ENCODE data around the gene MRPL33.

Gene MRPL33

DNA sequence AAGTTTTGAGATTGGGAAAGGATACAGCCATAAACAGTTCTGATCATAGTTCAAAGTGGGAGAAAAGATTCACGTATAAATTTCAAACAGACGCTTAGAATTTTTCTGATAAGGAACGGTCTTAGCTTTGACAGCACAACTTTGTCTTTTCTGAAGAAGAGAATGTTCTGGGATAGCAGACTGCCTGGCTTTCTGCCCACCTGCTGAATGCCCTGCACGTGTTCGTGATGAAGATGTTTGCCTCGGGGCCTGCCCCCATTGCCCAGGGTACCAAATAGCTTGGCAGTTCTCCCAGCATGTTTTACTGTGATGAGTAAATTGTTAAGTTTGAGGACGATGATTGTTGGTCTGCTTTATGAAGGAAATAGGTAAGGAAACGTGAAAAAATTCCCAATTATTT, 4.6 kb downstream of the MRPL33 start:
- TF ChIP-seq POLR2A (IDR thresholded peaks at IDR 0.05; ENCODE audit: low read length) (no peak), GATA1 (IDR thresholded peaks at IDR 0.05; ENCODE audit: low read depth, low read length) (no peak)
- no peak for DNase-seq

DNA sequence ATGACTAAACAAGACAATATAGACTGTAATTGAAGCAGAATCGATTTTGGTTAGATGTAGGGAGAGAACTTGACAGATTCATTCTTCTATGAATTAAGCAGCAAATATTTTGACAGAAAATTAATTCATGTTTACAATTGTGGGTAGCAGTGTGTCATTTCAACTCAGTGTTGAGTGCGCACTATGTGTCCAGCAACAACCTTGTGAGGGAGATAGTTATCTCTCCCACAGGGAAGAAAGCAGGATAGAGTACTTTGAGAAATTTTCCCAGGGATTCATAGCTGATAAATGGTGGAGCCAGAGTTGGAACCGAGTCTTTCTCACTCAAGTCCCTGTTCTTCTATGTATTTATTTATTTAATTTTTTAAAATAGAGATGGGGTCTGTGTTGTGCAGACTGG, 5.2 kb downstream of the MRPL33 start:
- no peak for TF ChIP-seq POLR2A (IDR thresholded peaks at IDR 0.05; ENCODE audit: low read length)
- no peak for TF ChIP-seq GATA1 (IDR thresholded peaks at IDR 0.05; ENCODE audit: low read depth, low read length)
- DNase-seq, result no peak

DNA sequence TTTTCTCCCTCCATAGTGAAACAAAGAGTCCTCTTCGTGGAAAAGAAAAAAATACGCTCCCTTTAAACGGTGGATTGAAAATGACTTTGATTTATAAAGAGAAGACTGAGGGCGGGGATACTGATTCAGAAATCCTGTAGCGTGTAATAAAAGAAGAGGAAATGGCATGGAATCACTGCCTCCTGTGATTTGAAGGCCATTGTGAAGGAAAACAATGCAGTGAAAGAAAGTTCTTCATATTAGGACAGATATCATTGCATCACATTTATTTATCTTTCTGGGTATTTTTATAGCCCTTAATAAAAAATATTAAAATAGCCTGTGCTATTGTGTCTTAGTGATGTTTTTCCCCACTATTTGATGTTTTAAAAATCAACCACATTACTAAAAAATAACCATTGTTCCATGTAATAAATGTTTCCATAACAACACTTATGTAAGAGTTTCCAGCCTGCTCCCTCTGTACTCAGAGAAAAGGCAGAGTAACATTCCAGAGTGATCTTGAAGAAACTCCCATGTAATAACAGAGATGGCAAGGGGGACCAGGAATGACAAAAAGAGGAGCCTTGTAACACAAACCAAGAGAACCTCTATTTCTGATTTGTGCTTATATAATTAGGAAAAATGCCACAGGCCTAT, 8.0 kb downstream of the MRPL33 start:
- TF ChIP-seq POLR2A (IDR thresholded peaks at IDR 0.05; ENCODE audit: low read length) (no peak), GATA1 (IDR thresholded peaks at IDR 0.05; ENCODE audit: low read depth, low read length) (no peak)
- DNase-seq, result no peak

DNA sequence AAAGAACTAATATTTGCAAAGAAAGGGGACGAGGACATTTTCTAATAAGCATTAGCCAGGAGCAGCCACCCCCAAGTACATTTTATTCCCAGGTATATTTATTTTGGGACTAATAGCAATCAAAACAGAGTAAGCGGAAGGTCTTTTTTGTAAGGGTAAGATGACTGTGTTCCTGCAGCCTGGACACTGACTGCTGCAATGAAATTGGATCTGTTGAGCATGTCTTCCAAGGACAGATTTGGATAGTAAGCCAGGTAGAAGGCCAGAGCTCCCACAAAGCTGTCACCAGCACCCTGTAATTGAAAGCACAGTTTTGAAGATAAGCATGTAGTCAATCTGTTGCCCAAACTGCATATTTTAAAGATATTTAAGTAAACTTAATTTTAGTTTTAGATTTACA, 10.0 kb downstream of the MRPL33 start:
- no peak for DNase-seq

DNA sequence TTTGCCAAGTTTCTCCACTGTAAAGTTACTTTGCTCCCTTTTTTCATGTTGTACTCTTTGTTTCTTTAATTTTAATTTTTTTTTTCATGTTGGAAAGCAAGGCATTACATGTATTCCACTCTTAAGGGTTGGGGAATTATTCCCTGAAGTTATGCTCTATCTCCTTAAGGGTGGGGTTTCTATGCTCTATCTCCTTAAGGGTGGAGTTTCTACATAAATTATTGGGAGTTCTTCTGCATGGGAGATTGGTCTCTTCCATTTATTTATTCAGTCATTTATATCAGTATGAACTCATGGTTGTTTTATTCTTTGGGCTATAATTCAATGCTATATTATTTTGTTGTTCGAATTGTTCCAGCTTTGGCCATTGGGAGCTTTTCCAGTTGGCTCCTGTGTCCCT, 11.2 kb downstream of the MRPL33 start:
- DNase-seq, result no peak
- no peak for TF ChIP-seq GATA1 (IDR thresholded peaks at IDR 0.05; ENCODE audit: low read depth, low read length)
- TF ChIP-seq POLR2A (IDR thresholded peaks at IDR 0.05; ENCODE audit: low read length), result no peak

More for the DNA sequence above, 10.0 kb downstream of the MRPL33 start:
- TF ChIP-seq GATA1 (IDR thresholded peaks at IDR 0.05; ENCODE audit: low read depth, low read length), result no peak
- TF ChIP-seq POLR2A (IDR thresholded peaks at IDR 0.05; ENCODE audit: low read length), result no peak

DNA sequence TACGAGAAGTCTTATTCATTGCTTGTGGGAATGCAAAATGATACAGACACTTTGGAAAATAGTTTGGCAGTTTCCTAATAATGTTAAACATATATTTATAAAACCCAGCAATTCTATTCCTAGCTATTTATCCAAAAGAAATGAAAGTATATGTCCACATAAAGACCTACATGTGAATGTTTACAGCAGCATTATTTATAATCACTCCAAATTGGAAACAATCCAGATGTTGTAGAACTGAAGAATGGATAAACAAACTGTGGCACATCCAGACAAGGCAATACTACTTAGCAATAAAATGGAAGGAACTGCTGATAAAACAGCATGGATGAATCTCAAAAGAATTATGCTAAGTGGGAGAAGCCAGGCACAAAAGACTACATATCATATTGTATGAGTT, 19.3 kb downstream of the MRPL33 start:
- TF ChIP-seq POLR2A (IDR thresholded peaks at IDR 0.05; ENCODE audit: low read length) (no peak), GATA1 (IDR thresholded peaks at IDR 0.05; ENCODE audit: low read depth, low read length) (no peak)
- no peak for DNase-seq

DNA sequence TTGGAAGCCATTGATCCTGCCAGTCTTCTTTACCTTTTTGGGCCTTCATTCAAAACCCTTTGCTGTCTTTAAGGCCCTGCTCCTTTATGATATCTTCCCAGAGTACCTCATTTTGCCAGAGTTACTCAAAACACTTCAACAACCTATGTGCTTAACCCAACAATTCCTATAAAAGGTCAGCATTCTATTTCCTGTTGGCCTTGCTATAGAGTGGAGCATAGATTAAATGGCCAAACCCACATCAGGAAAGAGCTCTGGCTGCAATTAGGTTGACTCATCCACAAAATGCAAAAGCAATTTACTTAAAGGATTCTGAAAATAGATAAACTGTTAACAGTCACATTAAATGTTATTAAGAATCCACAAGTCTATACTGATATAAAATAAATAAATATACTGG, 21.2 kb downstream of the MRPL33 start:
- no peak for DNase-seq
- no peak for TF ChIP-seq POLR2A (IDR thresholded peaks at IDR 0.05; ENCODE audit: low read length)
- no peak for TF ChIP-seq GATA1 (IDR thresholded peaks at IDR 0.05; ENCODE audit: low read depth, low read length)

DNA sequence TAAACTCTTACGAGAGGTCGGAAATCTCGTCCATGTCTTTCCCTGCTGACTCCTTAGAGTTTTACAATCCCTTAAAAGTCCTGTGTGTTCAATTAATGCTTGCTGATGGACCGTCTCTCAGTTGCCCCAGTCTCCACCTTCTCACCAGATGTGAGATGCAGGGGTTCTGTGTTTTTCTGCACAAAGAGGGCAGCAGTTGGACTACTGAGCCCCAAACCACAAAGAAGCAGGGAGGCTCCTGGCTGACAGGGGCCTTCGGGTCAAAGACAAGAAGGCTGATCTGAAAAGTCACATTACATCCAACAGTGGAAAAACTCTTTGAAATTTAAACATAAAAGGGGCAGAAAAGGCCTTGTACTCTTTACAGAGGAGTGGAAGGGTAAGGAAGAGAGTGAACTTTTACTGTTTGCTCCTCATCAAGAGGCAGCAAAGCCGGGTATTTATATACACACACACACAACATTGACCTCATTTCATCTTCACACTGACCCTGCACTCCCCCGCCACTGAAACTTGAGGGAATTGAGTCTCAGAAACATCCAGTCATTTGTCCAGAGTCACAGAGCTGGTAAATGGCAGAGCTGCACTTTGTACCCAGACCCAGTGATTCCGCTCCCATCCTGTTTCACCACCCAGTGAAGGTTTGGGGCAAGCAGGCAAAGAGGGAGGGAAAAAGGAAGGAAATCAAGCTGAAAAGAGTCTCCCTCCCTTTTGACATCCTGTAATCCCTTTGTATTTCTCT, 23.7 kb downstream of the MRPL33 start:
- DNase-seq, result no peak

DNA sequence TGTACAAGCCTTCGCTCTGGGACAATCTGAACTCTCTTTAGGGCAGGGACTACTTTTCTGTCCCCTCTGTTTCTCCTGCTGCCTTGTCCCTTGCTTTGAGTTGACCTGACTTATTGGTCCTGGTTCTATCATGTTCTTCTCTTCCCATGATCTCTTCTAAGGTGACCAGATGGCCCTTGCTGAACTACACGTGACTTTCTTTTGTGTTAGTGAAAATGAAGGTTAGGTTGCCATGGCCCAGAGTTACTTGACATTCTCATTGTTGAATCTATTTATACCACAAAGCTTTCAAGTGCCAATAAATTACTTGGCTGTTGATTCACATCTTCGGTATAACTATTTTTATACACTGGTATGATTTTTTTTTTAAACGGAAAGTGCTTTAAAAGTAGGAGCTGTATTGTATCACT, 24.4 kb downstream of the MRPL33 start:
- TF ChIP-seq GATA1 (IDR thresholded peaks at IDR 0.05; ENCODE audit: low read depth, low read length) (no peak), POLR2A (IDR thresholded peaks at IDR 0.05; ENCODE audit: low read length) (no peak)
- DNase-seq, result no peak

More for the DNA sequence above, 23.7 kb downstream of the MRPL33 start:
- TF ChIP-seq POLR2A (IDR thresholded peaks at IDR 0.05; ENCODE audit: low read length), result no peak
- no peak for TF ChIP-seq GATA1 (IDR thresholded peaks at IDR 0.05; ENCODE audit: low read depth, low read length)

DNA sequence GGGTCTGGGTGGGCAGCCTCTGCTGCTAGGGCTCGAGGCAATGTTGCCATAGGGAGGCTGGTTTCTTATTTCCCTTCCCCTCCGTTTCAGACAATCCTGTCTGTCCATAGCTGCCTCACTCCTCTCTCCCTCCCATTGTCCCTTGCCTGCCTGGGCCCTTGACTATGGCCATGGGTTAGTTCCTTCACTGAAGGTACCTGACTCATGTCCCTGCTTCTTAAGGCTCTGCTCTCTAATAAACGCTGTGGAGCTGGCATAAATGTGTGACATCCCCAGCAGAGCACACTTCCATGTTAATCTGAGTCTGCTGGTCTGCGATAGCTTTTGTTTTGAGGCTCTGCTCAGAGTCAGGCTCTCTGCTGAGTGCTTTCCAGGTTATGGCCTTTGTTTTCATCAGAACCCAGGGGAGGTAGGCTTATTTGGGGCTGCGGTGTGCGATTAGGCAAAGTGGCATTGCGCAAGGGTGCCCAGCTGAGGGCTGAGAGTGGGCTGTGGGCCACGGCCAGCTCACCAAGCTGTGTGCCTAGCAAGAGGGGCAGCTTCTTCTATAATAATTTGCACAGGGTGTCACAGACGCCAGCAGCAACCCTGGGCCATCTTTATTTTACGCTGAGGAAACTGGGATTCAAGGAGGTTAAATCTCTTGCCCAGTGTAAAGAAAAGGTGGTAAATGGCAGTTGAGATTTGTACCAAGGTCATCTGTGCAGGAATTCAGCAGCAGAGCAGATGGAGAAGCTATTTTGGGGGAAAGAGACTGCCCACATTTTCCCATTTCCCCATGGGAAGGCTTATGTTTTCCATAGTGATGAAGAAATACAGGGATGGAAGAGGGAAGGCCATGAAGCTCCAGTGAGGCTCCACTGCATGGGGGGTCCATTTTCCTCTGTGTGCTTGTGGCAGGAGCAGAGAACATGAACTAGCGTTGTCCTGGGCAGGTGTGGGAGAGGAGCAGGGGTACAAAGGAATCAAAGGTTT, 25.6 kb downstream of the MRPL33 start:
- TF ChIP-seq GATA1 (IDR thresholded peaks at IDR 0.05; ENCODE audit: low read depth, low read length) (no peak), POLR2A (IDR thresholded peaks at IDR 0.05; ENCODE audit: low read length) (no peak)
- DNase-seq, result no peak

DNA sequence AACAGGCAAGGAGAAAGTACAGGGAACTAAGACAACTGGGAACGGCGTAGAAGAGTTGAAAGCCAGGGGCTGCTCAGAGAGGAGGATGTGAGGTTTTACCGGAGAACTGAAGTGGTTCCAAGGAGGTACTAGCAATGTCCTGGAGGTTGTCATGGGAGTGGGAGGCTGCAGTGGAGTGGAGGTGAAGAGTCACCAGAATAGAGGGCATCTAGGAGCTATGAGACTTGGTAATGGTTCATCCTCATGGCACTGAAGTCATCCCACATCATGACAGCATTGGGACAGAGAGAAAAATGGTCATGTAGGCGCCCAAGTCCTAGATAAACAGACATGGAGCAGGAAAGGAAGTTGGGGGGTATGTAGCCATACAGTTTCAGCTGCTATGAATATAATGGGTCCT, 26.3 kb downstream of the MRPL33 start:
- TF ChIP-seq GATA1 (IDR thresholded peaks at IDR 0.05; ENCODE audit: low read depth, low read length) (no peak), POLR2A (IDR thresholded peaks at IDR 0.05; ENCODE audit: low read length) (no peak)
- DNase-seq, result no peak

DNA sequence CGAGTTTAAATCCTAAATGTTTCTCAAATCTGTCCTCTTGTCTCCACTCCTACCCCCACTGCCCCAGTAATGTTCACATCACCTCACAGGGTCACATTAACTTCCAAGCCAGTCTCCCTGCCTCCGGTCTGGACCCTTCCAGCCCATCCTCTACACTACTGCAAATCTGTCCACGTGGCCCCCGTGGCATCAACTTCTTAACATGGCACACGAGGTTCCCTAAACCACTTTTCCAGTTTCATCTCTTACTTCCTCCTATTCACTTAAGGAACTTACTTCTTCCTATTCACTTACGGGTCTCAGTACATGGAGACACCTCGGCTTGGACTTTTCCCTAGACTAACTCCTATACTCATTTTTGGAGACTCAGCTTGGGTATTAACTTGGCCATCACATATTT, 27.0 kb downstream of the MRPL33 start:
- TF ChIP-seq POLR2A (IDR thresholded peaks at IDR 0.05; ENCODE audit: low read length) (no peak), GATA1 (IDR thresholded peaks at IDR 0.05; ENCODE audit: low read depth, low read length) (no peak)
- DNase-seq, result no peak

DNA sequence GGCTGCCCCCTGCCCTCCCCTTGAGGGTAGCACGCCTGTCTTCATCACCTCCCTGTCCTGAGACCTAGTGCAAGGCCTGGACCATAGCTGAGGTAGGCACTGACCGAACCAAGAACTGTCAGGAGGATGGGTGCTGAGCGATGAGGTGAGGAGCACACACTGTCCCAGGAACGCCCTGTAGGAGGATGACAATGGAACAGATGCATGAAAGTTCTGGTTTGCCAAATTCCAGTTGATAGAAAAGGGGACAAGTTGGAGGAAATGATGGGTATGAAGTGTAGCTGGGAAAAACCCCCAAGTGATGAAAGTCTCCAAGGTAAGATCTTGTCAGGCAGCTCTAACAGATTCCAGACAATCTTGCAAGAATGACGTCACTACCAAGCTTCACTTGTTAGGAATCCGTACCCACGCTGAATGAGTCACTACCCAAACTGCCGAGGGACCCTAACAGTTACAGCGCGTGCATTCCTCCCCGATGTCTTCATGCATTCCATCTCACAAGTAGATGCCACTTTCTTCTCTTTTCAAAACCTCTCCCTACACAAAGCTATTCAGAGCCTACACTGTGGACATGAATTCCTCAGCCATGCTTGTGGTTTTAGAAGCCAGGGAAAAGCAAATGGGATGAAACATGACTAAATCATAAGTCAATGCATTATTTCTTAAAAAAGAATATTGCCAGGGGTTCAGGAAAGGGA, 27.6 kb downstream of the MRPL33 start:
- no peak for DNase-seq

More for the DNA sequence above, 27.6 kb downstream of the MRPL33 start:
- TF ChIP-seq GATA1 (IDR thresholded peaks at IDR 0.05; ENCODE audit: low read depth, low read length) (no peak), POLR2A (IDR thresholded peaks at IDR 0.05; ENCODE audit: low read length) (no peak)
